ENCODE measurements around the gene IFNA6. TPM values are rescaled to one million over a fixed set of nuclear protein-coding genes. Genes with fewer than 3 reads are reported as not detected.

The IFNA6 gene
- total RNA-seq, result not detected

DNA sequence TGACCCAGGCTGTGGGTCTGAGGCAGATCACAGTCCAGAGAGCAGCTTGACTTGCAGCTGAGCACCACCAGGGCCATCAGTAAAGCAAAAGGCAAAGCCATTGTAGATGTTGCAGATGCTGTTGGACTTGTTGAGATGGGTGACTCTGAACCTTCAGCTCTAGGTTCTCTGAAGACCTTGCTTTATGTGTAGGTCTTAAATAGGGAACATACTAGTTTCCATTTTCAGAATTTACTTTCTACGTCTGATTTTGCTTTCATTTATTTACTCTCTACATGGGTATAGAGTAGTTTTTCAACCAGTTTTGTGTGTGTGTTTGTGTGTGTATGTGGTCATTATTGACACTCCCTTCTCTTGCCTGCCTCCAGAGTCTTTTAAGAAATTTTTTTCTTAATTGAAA, at the start of gene IFNA6:
IFNA6 (minus strand) TSS at position 101 of the 400 bp plus-strand sequence; CDS start at position 101, 0 bp downstream.
- H3K36me3 ChIP-seq, result no peaks in the 10 kb centered on the region
- H3K4me3 ChIP-seq, result no peak within 1 kb of the TSS
- H3K27ac ChIP-seq, result no peak within 1 kb of the TSS
- no peaks in the 10 kb centered on the region for H3K4me1 ChIP-seq
- no peaks in the 10 kb centered on the region for H3K27me3 ChIP-seq
- 84 to 91% methylated on average over 1 of the region's 1 CpG for WGBS, 2 donors
- TF ChIP-seq POLR2A (IDR thresholded peaks at IDR 0.05) (no peak), EP300 (IDR thresholded peaks at IDR 0.05) (no peak)
- TF ChIP-seq, protein P1, sequence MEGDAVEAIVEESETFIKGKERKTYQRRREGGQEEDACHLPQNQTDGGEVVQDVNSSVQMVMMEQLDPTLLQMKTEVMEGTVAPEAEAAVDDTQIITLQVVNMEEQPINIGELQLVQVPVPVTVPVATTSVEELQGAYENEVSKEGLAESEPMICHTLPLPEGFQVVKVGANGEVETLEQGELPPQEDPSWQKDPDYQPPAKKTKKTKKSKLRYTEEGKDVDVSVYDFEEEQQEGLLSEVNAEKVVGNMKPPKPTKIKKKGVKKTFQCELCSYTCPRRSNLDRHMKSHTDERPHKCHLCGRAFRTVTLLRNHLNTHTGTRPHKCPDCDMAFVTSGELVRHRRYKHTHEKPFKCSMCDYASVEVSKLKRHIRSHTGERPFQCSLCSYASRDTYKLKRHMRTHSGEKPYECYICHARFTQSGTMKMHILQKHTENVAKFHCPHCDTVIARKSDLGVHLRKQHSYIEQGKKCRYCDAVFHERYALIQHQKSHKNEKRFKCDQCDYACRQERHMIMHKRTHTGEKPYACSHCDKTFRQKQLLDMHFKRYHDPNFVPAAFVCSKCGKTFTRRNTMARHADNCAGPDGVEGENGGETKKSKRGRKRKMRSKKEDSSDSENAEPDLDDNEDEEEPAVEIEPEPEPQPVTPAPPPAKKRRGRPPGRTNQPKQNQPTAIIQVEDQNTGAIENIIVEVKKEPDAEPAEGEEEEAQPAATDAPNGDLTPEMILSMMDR (IDR thresholded peaks at IDR 0.05), result no peak
- DNase-seq (ENCODE audit: low spot score in 2 of 2), result no peak
- no peaks in the 10 kb centered on the region for H3K9me3 ChIP-seq

DNA sequence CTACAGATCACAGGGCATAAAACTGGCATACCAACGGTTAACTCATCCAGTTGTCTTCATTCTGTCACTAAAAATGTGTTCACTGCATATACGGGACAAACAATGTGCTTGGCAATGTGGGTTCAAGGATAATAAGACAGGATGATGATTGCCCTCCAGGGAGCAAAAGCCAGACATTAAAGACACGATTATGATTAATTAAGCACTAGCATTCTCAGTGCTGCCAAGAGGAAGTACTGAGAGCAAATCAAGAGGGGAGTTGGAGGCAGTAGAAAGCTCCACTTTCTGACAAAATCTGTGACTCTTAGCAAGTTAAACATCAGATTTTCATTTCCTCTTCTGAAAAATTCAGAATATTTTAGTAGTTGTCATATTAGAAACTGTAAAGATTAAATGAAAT, 49.3 kb upstream of the IFNA6 start:
- peaks cover 0 to 81% of the 10 kb centered on the region in 2 donors for H3K27me3 ChIP-seq
- H3K4me3 ChIP-seq, result no peak overlapping the region
- WGBS, 2 donors, result 32 to 36% methylated on average over 3 of the region's 3 CpGs

DNA sequence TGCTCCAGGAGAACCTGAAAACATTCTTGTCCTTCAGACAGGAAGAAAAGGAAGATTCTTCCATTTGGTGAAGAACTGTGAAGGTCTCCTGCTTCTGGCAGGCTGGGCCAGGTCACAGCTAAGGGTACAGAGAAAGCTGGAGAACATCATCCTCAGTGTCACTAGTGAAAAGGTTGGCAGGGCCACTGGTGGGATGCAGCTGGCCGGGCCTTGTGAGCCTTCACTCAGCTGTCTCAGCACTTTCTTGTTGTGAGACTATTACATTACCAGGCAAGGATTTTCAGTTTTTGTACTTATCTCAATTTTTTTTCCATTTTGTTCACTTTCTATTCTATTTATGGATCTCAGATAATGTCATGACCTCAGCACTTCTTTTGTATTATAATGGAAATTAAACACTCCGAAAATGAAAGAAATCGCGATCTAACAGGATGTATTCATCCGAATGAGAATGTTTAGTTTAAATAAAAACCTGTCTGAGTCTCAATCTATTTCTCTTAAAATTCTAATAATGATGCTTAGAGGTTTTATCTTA, 48.3 kb upstream of the IFNA6 start:
- Histone ChIP-seq H3K9me3 (no peaks in the 10 kb centered on the region), H3K4me1 (peaks cover 0 to 25% (median 18%) of the 10 kb centered on the region in 4 donors), H3K27me3 (peaks cover 0 to 87% of the 10 kb centered on the region in 2 donors), H3K4me3 (no peak overlapping the region), H3K27ac (no peak overlapping the region), H3K36me3 (no peaks in the 10 kb centered on the region)
- DNase-seq (ENCODE audit: low spot score in 2 of 2), result no peak
- WGBS, 2 donors, result 87 to 90% methylated on average over 5 of the region's 5 CpGs
- no peak for TF ChIP-seq EP300 (IDR thresholded peaks at IDR 0.05)
- no peak for TF ChIP-seq POLR2A (IDR thresholded peaks at IDR 0.05)
- TF ChIP-seq, protein P1 (IDR thresholded peaks at IDR 0.05), result no peak

More for the DNA sequence above, 49.3 kb upstream of the IFNA6 start:
- DNase-seq (ENCODE audit: low spot score in 2 of 2), result no peak
- H3K27ac ChIP-seq, result no peak overlapping the region
- no peak for TF ChIP-seq POLR2A (IDR thresholded peaks at IDR 0.05)
- TF ChIP-seq, protein P1 (IDR thresholded peaks at IDR 0.05), result no peak
- no peaks in the 10 kb centered on the region for H3K36me3 ChIP-seq
- H3K9me3 ChIP-seq, result no peaks in the 10 kb centered on the region
- H3K4me1 ChIP-seq, result peaks cover 0 to 25% (median 18%) of the 10 kb centered on the region in 4 donors

DNA sequence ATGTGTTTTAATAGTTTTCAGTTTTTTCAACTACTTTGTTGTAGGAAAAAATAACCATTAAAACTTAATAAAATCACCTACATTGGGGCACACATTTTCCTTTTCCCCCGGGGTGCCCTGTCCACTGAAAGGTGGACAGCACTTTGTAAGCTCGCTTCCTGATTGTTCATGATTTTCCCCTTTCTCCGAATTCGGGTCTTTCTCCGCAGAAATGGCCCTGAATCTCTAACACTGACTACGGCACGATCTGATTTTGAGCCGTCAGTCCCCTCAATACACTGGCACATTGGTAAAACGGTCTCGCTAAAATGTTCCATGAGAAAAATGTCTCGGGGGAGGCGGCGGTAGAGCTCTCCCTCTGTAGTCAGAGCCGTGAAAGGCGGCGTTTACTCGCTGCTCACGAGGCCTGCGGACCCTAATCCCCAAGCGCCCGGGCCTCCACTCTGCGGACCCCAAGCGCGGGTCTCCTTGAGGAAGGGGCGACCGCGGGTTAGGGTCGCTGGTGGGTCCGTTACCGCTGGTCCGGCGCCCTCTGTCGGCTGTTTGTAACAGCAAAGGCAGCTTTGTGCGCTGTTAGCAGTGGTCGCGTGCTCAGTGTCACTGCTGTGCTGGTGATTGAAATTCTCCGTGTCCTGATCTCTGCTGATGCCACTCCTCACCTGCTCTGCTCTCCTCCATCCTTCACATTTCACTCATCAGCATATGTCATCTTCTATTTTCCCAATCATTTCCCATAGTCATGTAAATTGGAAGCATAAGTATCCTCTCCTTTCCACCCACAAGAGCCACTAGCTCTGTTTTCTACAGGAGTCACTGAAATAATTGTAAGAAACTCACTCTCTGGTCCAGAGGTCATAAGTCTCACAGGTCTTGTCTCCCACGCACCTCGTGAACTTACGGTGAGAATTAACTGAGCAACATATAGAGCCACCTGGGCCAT, 45.4 kb upstream of the IFNA6 start:
- no peaks in the 10 kb centered on the region for H3K36me3 ChIP-seq
- peak in 1 of 2 donors; percentile 51 for DNase-seq (ENCODE audit: low spot score in 2 of 2)
- 6 to 7% methylated on average over 40 of the region's 40 CpGs for WGBS, 2 donors

More for the DNA sequence above, 45.4 kb upstream of the IFNA6 start:
- Histone ChIP-seq H3K27ac (no peak overlapping the region), H3K27me3 (peaks cover 0 to 77% of the 10 kb centered on the region in 2 donors), H3K4me3 (peak overlapping the region; percentile 32 to 55 (median 50)), H3K4me1 (peaks cover 0 to 9% (median 4%) of the 10 kb centered on the region in 4 donors), H3K9me3 (no peaks in the 10 kb centered on the region)
- TF ChIP-seq POLR2A (IDR thresholded peaks at IDR 0.05), result no peak
- TF ChIP-seq, protein P1 (IDR thresholded peaks at IDR 0.05), result peak; percentile 64 to 83 (median 72)
